NCI-H748 (cell line): ENCODE data around the gene NGDN.
"Not testable (repeated sequence)": the region's sequence is repeated elsewhere in the genome, so short reads cannot be mapped to it uniquely, and the experiment has no call there.

Experiments
- DNase-seq: peaks from one replicate; lab custom pipeline; 2025; ENCODE audit not compliant: unreplicated experiment; lab: John Stamatoyannopoulos, UW

NGDN gene

DNA sequence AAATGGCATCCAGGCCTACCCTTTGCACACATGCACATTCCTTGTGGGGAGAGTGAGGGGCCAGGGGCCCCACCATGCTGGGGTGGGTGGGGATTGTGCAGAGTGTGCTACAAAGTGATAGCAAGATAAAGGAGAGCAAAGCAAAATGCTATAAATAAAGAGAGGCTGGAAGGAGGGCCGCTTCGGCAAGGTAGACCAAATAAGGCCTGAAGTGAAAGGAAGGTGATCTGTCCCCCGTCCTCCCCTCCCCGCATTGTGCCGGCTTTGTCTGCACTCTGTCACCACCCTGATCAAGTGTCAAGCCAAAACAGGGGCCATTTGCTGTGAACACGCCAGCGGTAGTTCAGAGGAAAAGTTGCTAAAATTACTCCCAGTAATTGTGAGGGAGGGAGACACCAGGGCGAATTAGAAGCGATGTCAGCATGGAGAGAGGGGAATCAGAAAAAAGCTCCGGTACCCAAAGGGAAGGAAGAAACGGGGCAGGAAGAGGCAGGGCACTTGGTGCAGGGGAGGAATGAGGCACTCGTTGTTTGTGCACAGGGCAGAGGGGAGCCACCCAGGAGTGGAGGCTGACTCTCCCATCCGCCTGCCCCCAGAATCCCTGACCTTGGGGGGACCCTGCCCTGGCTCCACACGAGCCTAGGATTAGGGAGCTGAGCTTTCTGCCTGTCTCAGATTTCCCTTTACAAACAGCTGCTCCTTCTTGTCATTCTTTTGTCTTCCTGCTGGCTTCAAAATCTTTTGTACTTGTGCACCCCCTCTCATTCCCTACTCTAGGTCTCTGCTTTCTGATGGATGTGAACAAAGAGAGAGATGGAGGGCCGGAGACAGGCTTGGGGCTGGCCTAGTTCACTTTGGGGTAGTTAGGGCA lies 31.2 kb upstream of the NGDN start:
- no peak for DNase-seq

DNA sequence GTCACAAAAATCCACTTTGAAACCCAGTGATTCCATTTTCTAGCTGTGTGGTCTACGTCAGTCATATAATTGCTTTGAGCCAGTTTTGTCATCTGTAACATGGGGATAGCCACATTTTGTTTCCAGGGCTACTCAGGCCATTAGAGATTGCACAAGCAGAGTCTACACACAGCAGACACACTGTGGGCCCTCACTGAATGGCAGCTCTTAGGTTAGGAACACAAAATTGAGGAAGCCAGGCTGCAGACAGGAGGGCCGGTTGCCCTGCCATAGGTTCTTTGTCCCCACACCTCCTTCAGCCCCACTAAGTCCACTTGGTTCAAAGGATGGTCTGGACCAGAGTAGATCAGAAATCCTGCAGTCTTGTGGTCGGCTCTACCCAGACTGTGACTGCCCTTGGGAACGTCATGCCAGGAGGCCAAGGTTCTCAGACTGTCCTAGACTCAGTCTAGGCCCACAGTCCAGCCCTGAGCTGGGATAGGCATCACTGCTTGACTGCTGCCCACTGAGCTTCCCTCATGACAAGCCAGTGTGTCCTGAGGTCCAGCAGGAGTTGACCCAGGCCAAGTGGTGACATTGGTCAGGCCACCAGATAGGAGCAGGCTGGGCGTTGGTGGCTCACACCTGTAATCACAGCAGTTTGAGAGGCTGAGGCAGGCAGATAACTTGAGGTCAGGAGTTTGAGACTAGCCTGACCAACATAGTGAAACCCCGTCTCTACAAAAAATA lies 30.2 kb upstream of the NGDN start:
- no peak for DNase-seq

- no peak for DNase-seq
These were observed 28.4 kb upstream of the NGDN start for GRCh38 chr14:23441076-23441475.

DNA sequence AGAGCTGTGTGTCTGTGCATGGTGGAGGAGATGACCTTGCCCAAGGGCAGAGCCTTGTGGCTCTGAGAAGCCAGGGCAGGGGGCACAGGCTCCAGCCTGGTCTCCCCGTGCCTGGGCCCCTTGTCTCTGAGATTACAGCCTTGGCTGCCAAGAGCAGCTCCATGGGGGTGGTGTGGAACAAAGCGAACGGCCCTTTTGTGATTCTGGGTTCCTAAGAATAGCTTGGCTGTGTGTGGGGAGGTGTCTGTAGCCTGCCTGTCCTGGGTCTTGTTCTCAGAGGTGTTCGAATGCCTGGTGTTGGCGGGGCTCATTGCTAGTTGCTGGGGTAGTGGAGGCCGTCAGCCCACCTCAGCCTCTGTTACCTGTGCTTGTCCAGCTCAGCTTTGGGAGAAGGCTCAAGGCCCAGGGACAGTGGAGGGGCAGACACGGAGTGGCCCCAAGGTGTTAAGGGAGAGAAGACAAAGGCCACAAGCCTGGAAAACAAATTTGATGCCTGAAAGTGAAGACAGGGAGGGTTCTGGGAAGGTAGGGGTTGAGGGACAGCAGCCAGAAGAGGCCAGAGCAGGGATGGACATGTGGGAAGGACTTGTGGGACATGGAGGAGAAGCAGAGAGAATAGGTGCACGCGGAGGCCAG lies 26.7 kb upstream of the NGDN start:
- no peak for DNase-seq

- no peak for DNase-seq
These were observed 26.1 kb upstream of the NGDN start for GRCh38 chr14:23443411-23443812.

GRCh38 chr14:23443881-23444280 lies 25.6 kb upstream of the NGDN start:
- no peak for DNase-seq

DNA sequence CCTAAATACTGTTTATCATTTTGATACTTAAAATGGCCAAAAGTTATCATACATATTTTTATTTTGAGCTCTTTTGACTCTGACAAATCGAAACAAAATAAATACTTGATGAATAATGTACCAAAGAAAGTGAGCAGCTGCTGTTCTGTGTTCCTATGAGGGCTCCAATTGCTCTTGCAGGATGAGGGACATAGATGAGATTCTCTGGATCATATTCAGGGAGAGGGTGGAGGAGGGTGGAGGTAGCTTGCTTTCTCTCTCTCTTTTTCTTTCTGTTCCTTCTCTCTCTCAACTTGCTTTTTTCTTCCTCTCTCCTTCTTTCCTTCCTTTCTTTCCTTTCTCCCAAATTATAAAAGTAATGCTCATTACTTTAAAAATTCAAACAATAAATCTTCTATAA lies 25.2 kb upstream of the NGDN start:
- no peak for DNase-seq

- no peak for DNase-seq
These were observed 23.7 kb upstream of the NGDN start for GRCh38 chr14:23445773-23446172.

- no peak for DNase-seq
These were observed 23.1 kb upstream of the NGDN start for GRCh38 chr14:23446291-23446851.

GRCh38 chr14:23447361-23448350 lies 21.8 kb upstream of the NGDN start:
- DNase-seq, result no peak

DNA sequence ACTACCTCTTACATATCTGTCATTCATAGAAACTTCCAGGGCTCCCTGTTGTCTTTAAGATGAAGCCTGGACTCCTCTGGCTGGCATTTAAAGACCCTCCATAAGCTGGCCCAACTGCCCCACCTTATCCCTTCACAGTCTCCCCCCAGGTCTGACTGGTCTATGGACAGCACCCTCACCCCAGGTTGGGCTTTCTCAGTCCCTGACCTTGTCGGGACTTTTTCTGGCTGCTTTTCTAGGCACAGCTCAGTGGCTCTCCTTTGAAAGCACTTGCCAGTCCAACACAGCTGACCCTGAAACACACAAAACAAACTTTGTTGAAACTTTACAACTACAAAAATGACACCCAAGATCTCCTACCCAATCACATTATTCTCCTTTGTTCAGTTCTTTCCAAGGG lies 20.2 kb upstream of the NGDN start:
- no peak for DNase-seq

- no peak for DNase-seq
These were observed 19.1 kb upstream of the NGDN start for GRCh38 chr14:23450379-23450778.

GRCh38 chr14:23452237-23452636 lies 17.3 kb upstream of the NGDN start:
- DNase-seq, result no peak

DNA sequence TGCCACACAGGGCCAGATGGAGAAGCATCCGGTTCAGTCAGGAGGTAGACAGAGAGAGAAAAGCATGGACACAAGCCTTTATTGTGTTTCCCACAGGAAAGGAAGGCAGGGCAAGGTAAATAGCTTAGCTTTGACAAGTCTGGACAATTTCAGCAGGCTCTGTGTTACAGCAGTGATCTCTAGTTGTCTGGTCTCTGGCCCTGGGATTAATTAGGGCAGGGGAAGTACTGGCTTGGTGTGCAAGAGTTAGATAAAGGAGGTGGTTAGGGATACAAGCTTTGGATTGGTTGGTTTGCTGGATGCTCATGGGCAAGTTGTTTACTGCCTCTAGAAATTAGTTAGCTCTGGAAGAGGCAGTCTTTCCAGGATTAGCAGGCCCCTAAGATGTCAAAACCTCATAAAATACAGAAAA lies 15.1 kb upstream of the NGDN start:
- no peak for DNase-seq

GRCh38 chr14:23456883-23457586 lies 12.5 kb upstream of the NGDN start:
- DNase-seq, result not testable (repeated sequence)

DNA sequence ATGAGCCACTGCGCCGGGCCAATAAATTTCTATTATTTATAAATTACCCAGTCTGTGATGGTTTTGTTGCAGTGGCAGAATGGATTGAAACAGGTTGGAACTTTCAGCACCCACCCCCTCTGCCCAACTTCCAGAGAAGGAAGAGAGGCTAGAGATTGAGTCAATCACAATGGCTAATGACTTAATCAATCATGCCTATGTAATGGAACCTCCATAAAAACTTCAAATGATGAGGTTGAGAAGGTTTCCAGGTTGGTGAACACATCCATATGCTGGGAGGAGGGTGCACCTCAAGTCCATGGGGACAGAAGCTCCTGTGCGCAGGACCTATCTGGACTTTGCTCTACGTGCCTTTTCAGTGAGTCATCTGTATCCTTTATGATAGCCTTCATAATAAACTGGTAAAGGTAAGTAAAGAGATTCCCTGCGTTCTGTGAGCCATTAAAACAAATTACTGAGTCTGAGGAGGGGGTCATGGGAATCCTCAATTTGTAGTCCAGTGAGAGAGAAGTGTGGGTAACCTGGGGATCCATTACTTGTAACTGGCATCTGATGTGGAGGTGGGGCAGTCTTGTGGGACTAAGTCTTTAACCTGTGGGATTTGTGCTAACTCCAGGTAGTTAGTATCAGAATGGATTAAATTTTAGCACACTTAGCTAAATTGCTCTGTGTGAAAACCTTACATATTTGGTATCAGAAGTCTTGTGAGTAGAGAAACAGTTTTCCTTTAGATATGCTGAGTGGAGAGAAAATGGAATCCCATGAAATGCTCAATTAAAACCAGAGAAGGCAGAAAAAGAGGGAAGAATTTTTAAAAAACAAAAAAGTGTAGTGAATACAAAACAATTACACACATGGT lies 11.7 kb upstream of the NGDN start:
- DNase-seq, result no peak

DNA sequence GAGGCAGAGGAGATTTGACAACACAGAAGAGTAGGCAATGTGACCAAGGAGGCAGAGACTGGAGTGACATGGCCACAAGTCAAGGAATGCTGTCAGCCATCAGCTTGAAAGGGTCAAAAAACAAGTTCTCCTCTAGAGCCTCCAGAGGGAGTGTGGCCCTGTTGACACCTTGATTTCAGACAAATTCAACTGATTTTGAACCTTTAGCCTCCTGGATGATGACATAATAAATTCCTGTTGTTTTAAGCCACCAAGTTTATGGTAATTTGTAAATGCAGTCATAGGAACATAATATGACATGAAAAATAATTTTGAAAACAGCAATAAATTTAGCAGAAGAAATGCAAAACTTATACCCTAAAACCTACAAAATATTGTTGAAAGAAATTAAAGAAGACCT lies 8.5 kb upstream of the NGDN start:
- DNase-seq, result no peak

- DNase-seq, result no peak
These were observed 4.8 kb upstream of the NGDN start for GRCh38 chr14:23464700-23465099.

- no peak for DNase-seq
These were observed 4.2 kb upstream of the NGDN start for GRCh38 chr14:23465261-23465660.
